Suppressor macrophage (primary cell): Measurements from ENCODE around the gene ARAP3.
A peak's percentile ranks its signal among the peaks of the same experiment; 100 is the strongest.
"Not testable (repeated sequence)": the region's sequence is repeated elsewhere in the genome, so short reads cannot be mapped to it uniquely, and the experiment has no call there.

Source experiments
- DNase-seq, 4 experiments: peaks; one replicate each; pipeline ENCODE4 v3.0.0-alpha.2; 2020 to 2022

Gene ARAP3

DNA sequence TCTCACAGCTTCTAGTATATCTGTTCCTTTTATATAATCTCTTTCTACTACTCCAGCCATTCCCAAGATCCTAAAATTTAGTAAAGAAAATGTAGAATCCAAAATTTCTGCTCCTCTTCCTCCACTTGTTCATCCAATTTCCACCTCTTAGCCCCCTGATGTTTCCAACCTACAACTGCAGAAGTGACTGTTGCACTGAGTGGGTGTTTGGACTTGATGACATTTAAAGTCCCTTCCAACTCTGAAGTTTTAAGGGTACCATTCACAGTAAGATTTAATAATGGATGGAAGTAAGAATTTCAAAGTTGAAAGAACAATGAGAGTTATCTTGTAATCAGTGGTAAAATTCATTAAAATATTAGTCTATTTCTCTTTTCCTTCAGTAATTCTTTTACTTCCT is 68.7 kb downstream of the ARAP3 start:
- DNase-seq = peak in 1 of 4 experiments; percentile 28

DNA sequence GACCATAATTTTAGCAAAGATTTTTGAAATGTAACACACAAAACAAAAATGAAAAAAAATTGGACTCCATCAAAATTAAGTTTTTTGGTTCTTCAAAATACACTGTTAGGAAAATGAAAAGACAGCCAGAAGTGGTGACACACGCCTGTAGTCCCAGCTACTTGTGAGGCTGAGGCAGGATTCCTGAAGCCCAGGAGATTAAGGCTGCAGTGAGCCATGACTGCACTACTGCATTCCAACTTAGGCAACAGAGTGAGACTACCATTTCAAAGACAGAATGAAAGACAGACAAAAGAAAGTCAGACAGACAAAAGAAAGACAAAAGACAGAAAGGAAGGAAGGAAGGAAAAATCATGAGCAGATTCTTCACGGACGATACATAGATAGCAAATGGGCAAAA is 70.7 kb downstream of the ARAP3 start:
- DNase-seq = no peak

DNA sequence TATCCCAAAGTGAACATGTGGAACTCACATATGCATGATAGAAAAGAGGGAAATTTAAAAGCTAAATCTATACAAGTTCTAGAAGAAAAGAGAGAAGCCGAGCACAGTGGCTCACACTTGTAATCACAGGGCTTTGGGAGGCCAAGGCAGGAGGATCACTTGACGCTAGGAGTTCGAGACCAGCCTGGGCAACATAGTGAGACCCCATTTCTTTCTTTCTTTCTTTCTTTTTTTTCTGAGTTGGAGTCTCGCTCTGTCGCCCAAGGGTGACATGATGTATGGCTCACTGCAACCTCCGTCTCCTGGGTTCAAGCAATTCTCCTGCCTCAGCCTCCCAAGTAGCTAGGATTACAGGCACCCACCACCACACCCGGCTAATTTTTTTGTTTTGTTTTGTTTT is 72.1 kb downstream of the ARAP3 start:
- DNase-seq = not testable (repeated sequence)

DNA sequence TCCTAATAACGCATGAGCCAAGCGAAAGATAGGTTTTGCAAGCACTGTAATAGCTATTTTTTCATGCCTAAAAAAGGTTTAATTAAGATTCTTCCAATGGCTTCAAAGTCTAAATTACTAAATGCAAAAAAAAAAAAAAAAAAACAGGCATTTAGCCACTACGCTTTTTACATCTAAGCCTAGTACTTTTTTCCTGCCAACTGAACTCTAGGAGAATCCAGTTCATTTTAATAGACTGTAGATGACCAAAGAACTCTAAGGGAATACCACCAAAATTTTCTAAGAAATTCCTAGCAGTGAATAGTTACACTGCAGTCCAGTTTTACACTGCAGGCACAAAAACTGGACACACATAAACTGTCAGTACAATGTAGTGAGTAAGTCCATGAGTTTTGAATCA is 73.0 kb downstream of the ARAP3 start:
- DNase-seq = no peak

DNA sequence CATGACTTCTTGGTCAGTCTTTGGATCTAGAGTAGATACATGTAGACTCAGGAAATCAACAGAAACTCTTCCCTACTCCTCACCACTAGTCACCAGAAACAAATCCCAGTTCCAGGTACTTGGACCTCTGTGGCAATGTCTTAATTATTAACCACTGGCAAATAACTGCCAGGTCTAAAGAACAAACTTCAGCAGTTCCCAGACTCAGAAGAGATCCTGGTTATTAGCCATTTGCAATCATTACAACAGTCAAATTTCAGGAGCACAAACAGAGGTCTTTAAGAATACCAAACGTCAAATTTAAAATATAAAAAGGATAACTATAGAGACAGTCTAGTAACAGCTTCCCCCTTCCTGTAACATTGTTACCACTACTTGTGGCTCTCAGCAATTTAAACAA is 73.5 kb downstream of the ARAP3 start:
- no peak for DNase-seq

DNA sequence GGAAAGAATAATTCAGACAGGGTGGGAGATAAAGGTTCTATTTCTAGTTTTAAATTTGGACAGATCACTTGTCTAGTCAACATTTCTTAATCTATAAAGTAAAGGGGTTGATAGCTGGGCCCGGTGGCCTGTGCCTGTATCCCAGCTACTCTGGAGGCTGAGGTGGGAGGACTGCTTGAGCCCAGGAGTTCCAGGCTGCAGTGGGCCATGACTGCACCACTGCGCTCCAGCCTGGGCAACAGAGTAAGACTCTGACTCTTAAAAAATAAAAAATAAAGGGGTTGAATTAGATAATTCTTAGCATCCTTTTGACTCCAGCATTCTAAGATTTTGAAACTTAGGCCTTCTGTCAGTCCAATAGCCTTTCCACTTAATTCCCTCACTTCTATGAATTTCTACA is 74.0 kb downstream of the ARAP3 start:
- DNase-seq = no peak

DNA sequence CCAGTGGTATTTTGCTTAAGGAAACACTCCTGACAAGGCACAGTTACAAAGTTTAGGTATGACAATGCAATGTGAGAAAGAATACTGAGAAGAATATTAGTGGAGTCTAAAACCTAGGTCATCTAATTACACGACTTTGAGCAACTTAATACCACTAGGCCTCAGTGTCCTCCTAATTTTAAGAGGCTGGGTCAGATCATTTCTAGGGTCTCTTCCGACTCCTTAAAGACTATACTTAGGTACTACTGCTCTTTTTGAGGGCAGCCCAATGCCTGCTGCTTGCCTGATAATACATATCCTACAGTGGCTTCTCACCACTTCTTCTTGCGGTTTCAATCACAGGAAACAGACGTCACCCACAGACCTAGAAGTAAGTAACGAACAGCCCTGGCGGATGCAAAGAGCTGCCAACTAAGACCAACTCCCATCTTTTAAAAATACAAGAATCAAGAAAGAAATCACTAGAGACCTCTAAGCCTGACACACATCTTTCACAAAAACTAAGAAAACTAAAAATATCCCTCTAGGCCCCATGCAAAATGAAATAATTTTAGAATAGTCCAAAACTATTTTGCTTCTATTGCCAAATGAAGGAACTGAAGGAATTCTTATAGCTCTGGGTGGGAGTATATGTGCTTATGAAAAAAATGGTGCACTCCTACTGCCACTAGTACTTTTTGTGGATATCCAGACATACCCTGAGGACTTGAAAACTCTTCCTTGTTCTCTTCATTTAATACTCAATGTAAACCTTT is 76.3 kb downstream of the ARAP3 start:
- peak; percentile 80 to 91 (median 86) for DNase-seq

DNA sequence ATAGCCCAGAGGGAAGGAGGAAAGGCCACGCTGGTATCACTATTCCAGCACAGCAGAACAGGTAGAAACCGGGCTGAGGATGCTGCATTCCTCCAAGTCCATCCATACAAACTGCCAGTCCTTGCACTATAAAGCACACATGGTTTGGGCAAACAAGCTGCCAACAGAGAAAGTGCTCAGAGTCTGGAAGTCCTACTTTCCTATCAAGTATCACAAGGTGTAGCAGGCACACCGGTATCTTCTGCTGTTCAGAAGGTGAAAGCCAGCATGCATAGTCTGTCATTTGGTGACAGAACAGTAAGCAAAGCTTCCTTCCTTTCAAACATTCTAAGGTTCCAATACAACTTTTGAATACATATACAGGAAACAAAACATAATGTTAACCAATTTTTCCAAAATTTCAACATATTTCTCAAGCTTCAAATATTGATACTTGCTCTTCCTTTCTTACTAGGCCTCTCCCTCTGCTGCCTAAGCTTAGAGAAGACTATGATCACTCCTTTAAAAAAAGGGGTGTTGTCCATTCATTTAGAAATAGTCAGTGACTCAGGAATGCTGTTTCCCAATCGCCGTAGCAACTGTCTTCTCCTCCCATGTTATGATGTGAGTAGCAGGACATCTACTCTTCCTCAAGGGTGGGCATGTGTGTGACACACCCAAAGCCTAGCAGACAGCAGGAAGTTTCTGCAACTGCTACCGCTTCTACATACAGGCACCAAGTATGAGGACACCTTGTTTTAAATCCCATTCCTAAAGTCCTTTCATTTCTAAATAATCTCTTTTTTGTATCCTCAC is 77.9 kb downstream of the ARAP3 start:
- DNase-seq = peak; percentile 89 to 97 (median 92)
